Measurements from ENCODE around the gene ATP2A2. TPM values are rescaled to one million over a fixed set of nuclear protein-coding genes. Genes with fewer than 3 reads are reported as not detected.

The ATP2A2 gene
- total and polyA plus RNA-seq, 11 donors, result 494 to 2,963 (median 1,674) TPM

- ATAC-seq (peak in 3 of 4 donors; percentile 14 to 40 (median 14)), DNase-seq (no peak)
- H3K27me3 ChIP-seq, result no peaks in the 10 kb centered on the region
- H3K4me1 ChIP-seq, result peaks cover 2 to 93% (median 58%) of the 10 kb centered on the region in 12 donors
- H3K4me3 ChIP-seq, result no peak overlapping the region
- no peak for TF ChIP-seq CTCF (IDR thresholded peaks at IDR 0.05)
- no peak for TF ChIP-seq POLR2A (IDR thresholded peaks at IDR 0.05)
- whole genome bisulfite sequencing, 4 donors, result 31 to 42% (median 36%) methylated on average over 4 of the region's 4 CpGs
- intact Hi-C loops (cut with DNase I), result no loop called here
- no peaks in the 10 kb centered on the region for H3K9me3 ChIP-seq
- H3K36me3 ChIP-seq, result peaks cover 0 to 72% (median 36%) of the 10 kb centered on the region in 9 donors
- peak overlapping the region in 11 of 12 donors; percentile 3 to 69 (median 24) for H3K27ac ChIP-seq
Measured at GRCh38 chr12:110316861-110317260, 35.8 kb downstream of the ATP2A2 start.

GRCh38 chr12:110317911-110318310 is 36.9 kb downstream of the ATP2A2 start:
- H3K4me1 ChIP-seq, result peaks cover 5 to 91% (median 49%) of the 10 kb centered on the region in 12 donors
- intact Hi-C loops (cut with DNase I), result no loop called here
- H3K36me3 ChIP-seq, result peaks cover 0 to 82% (median 47%) of the 10 kb centered on the region in 9 donors

GRCh38 chr12:110320550-110320949 is 39.5 kb downstream of the ATP2A2 start:
- Histone ChIP-seq H3K4me1 (peaks cover 5 to 87% (median 43%) of the 10 kb centered on the region in 12 donors), H3K9me3 (no peaks in the 10 kb centered on the region), H3K36me3 (peaks cover 0 to 90% (median 57%) of the 10 kb centered on the region in 9 donors), H3K4me3 (no peak overlapping the region), H3K27me3 (no peaks in the 10 kb centered on the region), H3K27ac (peak overlapping the region in 3 of 12 donors; percentile 1 to 6 (median 2))
- DNase-seq (no peak), ATAC-seq (no peak)
- TF ChIP-seq CTCF (IDR thresholded peaks at IDR 0.05) (no peak), POLR2A (IDR thresholded peaks at IDR 0.05) (no peak)
- intact Hi-C loops (cut with DNase I), result loop anchor here in 1 of 10 donors (10.0 kb wide), 1 partner anchor 216 kb away; no protein-coding TSS in a partner anchor
- WGBS, 4 donors, result 73 to 82% (median 78%) methylated on average over 3 of the region's 3 CpGs

More at GRCh38 chr12:110317911-110318310, 36.9 kb downstream of the ATP2A2 start:
- DNase-seq (peak in 1 of 5 donors; percentile 18), ATAC-seq (peak; percentile 47 to 69 (median 50))
- Histone ChIP-seq H3K4me3 (no peak overlapping the region), H3K27ac (peak overlapping the region in 11 of 12 donors; percentile 10 to 70 (median 49)), H3K27me3 (no peaks in the 10 kb centered on the region), H3K9me3 (no peaks in the 10 kb centered on the region)
- WGBS, 4 donors, result 6 to 18% (median 7%) methylated on average over 2 of the region's 2 CpGs
- no peak for TF ChIP-seq CTCF (IDR thresholded peaks at IDR 0.05)
- no peak for TF ChIP-seq POLR2A (IDR thresholded peaks at IDR 0.05)

GRCh38 chr12:110329710-110330109 is 48.7 kb downstream of the ATP2A2 start:
- no peaks in the 10 kb centered on the region for H3K27me3 ChIP-seq
- TF ChIP-seq POLR2A (IDR thresholded peaks at IDR 0.05) (no peak), CTCF (IDR thresholded peaks at IDR 0.05) (no peak)
- DNase-seq (no peak), ATAC-seq (no peak)
- WGBS, 4 donors, result 80 to 85% (median 82%) methylated on average over 4 of the region's 4 CpGs
- peaks cover 3 to 84% (median 18%) of the 10 kb centered on the region in 12 donors for H3K4me1 ChIP-seq
- intact Hi-C loops (cut with DNase I), result loop anchor here in 1 of 10 donors (10.0 kb wide), 1 partner anchor 225 kb away; no protein-coding TSS in a partner anchor
- H3K9me3 ChIP-seq, result no peaks in the 10 kb centered on the region
- no peak overlapping the region for H3K27ac ChIP-seq
- H3K4me3 ChIP-seq, result no peak overlapping the region
- peaks cover 0 to 100% (median 99%) of the 10 kb centered on the region in 9 donors for H3K36me3 ChIP-seq

Measured in heart left ventricle (tissue), 16 donors.